WI38 (cell line): ENCODE results near the gene SP6.

Source experiments
- H3K4me3 ChIP-seq: 2 replicates; pipeline ENCODE4 v1.5.1; 2011; ENCODE audit warnings: low read depth, mild to moderate bottlenecking, control low read depth, low read length
- TF ChIP-seq, protein P1 (sequence below): IDR thresholded peaks from 2 replicates; pipeline ENCODE4 v1.5.1; 2012; ENCODE audit warnings: low read depth, mild to moderate bottlenecking, control low read depth, low read length

SP6 gene

GRCh38 chr17:47850373-47850691, 631 bp downstream of the SP6 start:
- H3K4me3 ChIP-seq: no peak overlapping the region

GRCh38 chr17:47848198-47848513, 2.8 kb downstream of the SP6 start:
- no peak overlapping the region for H3K4me3 ChIP-seq
- TF ChIP-seq, protein P1, sequence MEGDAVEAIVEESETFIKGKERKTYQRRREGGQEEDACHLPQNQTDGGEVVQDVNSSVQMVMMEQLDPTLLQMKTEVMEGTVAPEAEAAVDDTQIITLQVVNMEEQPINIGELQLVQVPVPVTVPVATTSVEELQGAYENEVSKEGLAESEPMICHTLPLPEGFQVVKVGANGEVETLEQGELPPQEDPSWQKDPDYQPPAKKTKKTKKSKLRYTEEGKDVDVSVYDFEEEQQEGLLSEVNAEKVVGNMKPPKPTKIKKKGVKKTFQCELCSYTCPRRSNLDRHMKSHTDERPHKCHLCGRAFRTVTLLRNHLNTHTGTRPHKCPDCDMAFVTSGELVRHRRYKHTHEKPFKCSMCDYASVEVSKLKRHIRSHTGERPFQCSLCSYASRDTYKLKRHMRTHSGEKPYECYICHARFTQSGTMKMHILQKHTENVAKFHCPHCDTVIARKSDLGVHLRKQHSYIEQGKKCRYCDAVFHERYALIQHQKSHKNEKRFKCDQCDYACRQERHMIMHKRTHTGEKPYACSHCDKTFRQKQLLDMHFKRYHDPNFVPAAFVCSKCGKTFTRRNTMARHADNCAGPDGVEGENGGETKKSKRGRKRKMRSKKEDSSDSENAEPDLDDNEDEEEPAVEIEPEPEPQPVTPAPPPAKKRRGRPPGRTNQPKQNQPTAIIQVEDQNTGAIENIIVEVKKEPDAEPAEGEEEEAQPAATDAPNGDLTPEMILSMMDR: no peak

More at GRCh38 chr17:47850373-47850691, 631 bp downstream of the SP6 start:
- TF ChIP-seq, protein P1: no peak

DNA sequence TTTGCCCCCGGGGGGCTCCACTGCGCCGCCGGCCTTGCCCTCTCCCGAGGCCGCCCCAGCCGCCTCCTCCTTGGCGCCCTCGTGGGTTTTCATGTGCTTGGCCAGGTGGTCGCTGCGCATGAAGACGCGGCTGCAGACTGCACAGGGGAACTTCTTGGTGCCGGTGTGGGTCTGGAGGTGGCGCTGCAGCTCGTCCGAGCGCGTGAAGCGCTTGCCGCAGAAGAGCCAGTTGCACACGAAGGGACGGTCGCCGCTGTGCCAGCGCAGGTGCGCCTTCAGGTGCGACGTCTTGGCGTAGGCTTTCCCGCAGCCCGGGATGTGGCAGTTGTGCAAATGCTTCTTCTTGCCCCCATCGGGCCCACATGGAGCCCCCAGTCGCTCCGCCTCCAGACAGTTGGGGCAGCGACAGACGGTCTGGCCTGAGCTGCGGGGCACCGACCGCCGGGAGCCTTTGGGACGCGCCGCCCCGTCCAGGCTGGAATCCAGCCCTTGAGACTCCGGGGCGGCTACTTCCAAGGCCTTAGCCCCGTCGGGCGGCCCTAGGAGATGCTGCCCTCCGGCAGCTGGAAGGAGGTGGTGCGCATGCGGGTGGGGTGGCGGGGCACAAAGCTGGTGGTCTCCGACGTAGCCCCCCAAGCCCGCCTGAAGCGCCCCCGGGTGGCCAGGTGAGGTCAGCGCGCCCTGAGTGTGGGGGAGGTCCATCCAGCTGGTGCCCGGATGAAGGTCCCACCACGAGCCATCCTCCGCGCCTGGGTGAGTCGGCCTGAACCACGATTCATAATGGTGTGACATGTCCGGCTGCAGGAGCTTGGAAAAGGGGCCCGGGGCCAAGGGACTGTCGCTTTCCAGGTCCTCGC, 3.4 kb downstream of the SP6 start:
- H3K4me3 ChIP-seq: no peak overlapping the region
- TF ChIP-seq, protein P1: no peak

GRCh38 chr17:47846716-47847340, 4.1 kb downstream of the SP6 start:
- H3K4me3 ChIP-seq: no peak overlapping the region
- TF ChIP-seq, protein P1: no peak

GRCh38 chr17:47845716-47846075, 5.3 kb downstream of the SP6 start:
- H3K4me3 ChIP-seq: no peak overlapping the region
- TF ChIP-seq, protein P1: no peak

GRCh38 chr17:47844814-47845715, 5.9 kb downstream of the SP6 start:
- TF ChIP-seq, protein P1: peak; percentile 27; the same call in 1 of the 2 replicates
- H3K4me3 ChIP-seq: no peak overlapping the region
